Tibial artery (tissue), 4 donors: ENCODE data around the gene NPPA.

ENCODE experiments used
- DNase-seq, 2 donors: peaks; one replicate each; pipeline ENCODE4 v3.0.0-alpha.2; 2019
- H3K27ac ChIP-seq, 2 donors: fragments of 200-600 bp; sonication (generic) in 1 of 2; 1 replicate in 1 of 2; 2 replicates in 1 of 2; pipeline ENCODE4 v1.5.1; 2018 to 2019; ENCODE audit warnings: mild to moderate bottlenecking in 1 of 2
- H3K27me3 ChIP-seq, 2 donors: fragments of 200-600 bp; sonication (generic) in 1 of 2; one replicate each; pipeline versions ENCODE4 v1.5.1 to v1.6.0; 2016 to 2019
- H3K36me3 ChIP-seq, 3 donors: fragments of 200-600 bp; sonication (generic) in 2 of 3; one replicate each; pipeline ENCODE4 v1.5.1; 2016 to 2019; ENCODE audit warnings: mild to moderate bottlenecking in 2 of 3
- H3K4me1 ChIP-seq, 4 donors: fragments of 200-600 bp; sonication (generic) in 2 of 4; 1 replicate in 3 of 4; 2 replicates in 1 of 4; pipeline ENCODE4 v1.5.1; 2016 to 2019
- H3K4me3 ChIP-seq, 2 donors: fragments of 200-600 bp; sonication (generic) in 1 of 2; 1 replicate in 1 of 2; 2 replicates in 1 of 2; pipeline ENCODE4 v1.5.1; 2018 to 2019; ENCODE audit warnings: mild to moderate bottlenecking in 2 of 2
- H3K9me3 ChIP-seq, 3 donors: fragments of 200-600 bp; sonication (generic) in 1 of 3; one replicate each; pipeline ENCODE4 v1.5.1; 2016 to 2019
- CTCF ChIP-seq, 2 experiments: fragments of 200-600 bp in 1 of 2; fragments of 450-650 bp in 1 of 2; IDR thresholded peaks; one replicate each; pipeline ENCODE4 v1.5.1; 2017 to 2019; ENCODE audit warnings: antibody characterized with exemption in 2 of 2, mild to moderate bottlenecking in 1 of 2, moderate library complexity in 1 of 2
- intact Hi-C: fragments of 100-400 bp; cut with DNase I; formaldehyde crosslinking; loops from one replicate; pipeline ENCODE4 v1.15.0; 2023; ENCODE audit warnings: low total_unique reads

Gene NPPA

GRCh38 chr1:11873395-11874257 is 26.0 kb upstream of the NPPA start:
- Histone ChIP-seq H3K9me3 (no peaks in the 10 kb centered on the region), H3K27me3 (peaks cover 0 to 48% of the 10 kb centered on the region in 2 donors), H3K4me1 (peaks cover 0 to 10% (median 0%) of the 10 kb centered on the region in 4 donors), H3K36me3 (no peaks in the 10 kb centered on the region), H3K27ac (no peak overlapping the region), H3K4me3 (no peak overlapping the region)
- TF ChIP-seq CTCF (IDR thresholded peaks at IDR 0.05), result no peak
- no peak for DNase-seq
- intact Hi-C loops, result no loop called here

GRCh38 chr1:11872545-11872944 is 25.0 kb upstream of the NPPA start:
- H3K9me3 ChIP-seq, result no peaks in the 10 kb centered on the region
- TF ChIP-seq CTCF (IDR thresholded peaks at IDR 0.05), result no peak
- no peaks in the 10 kb centered on the region for H3K36me3 ChIP-seq
- H3K4me3 ChIP-seq, result no peak overlapping the region
- DNase-seq, result no peak
- peaks cover 0 to 10% (median 0%) of the 10 kb centered on the region in 4 donors for H3K4me1 ChIP-seq
- H3K27ac ChIP-seq, result no peak overlapping the region
- intact Hi-C loops, result no loop called here
- peaks cover 0 to 41% of the 10 kb centered on the region in 2 donors for H3K27me3 ChIP-seq

GRCh38 chr1:11869650-11870207 is 22.1 kb upstream of the NPPA start:
- DNase-seq, result no peak
- Histone ChIP-seq H3K4me1 (peaks cover 0 to 10% (median 0%) of the 10 kb centered on the region in 4 donors), H3K36me3 (no peaks in the 10 kb centered on the region), H3K27me3 (peaks cover 0 to 37% of the 10 kb centered on the region in 2 donors), H3K27ac (no peak overlapping the region), H3K9me3 (no peaks in the 10 kb centered on the region), H3K4me3 (no peak overlapping the region)
- intact Hi-C loops, result no loop called here
- TF ChIP-seq CTCF (IDR thresholded peaks at IDR 0.05), result no peak

- H3K9me3 ChIP-seq, result no peaks in the 10 kb centered on the region
- DNase-seq, result no peak
- intact Hi-C loops, result no loop called here
- H3K27ac ChIP-seq, result no peak overlapping the region
- no peaks in the 10 kb centered on the region for H3K36me3 ChIP-seq
- peaks cover 0 to 37% of the 10 kb centered on the region in 2 donors for H3K27me3 ChIP-seq
- TF ChIP-seq CTCF (IDR thresholded peaks at IDR 0.05), result no peak
- peaks cover 0 to 4% (median 0%) of the 10 kb centered on the region in 4 donors for H3K4me1 ChIP-seq
- no peak overlapping the region for H3K4me3 ChIP-seq
Observed at GRCh38 chr1:11869104-11869503, 21.5 kb upstream of the NPPA start.

- intact Hi-C loops, result no loop called here
- H3K4me1 ChIP-seq, result no peaks in the 10 kb centered on the region
- no peak overlapping the region for H3K4me3 ChIP-seq
- peaks cover 0 to 36% of the 10 kb centered on the region in 2 donors for H3K27me3 ChIP-seq
- no peak overlapping the region for H3K27ac ChIP-seq
- DNase-seq, result no peak
- no peak for TF ChIP-seq CTCF (IDR thresholded peaks at IDR 0.05)
- H3K36me3 ChIP-seq, result no peaks in the 10 kb centered on the region
- H3K9me3 ChIP-seq, result no peaks in the 10 kb centered on the region
Observed at GRCh38 chr1:11868331-11868980, 20.9 kb upstream of the NPPA start.
